GM12878 (cell line): Measurements from ENCODE around the gene AK4. TPM values are rescaled to one million over a fixed set of nuclear protein-coding genes. Genes with fewer than 3 reads are reported as not detected.

Source experiments
- ATAC-seq: fragments of 200-7000 bp; cut with Tn5 transposase; 3 replicates; pipeline ENCODE4 v1.9.1; 2020; ENCODE audit warnings: mild to moderate bottlenecking, moderate library complexity
- BruUV-seq: library from RNA; stranded (reverse); fragments of 400-500 nt; replicated peaks from 2 replicates; lab custom pipeline; 2021; lab: Mats Ljungman, UMichigan
- CTCF ChIA-PET: fragments of 300-600 bp; sonication (Branson Sonifier 250); formaldehyde crosslinking; extraction: SDS; loops from one replicate; lab custom pipeline; 2021; ENCODE audit warnings: inconsistent platforms; lab: Yijun Ruan, JAX
- POLR2A ChIA-PET: fragments of 350-600 bp; formaldehyde crosslinking; extraction: SDS; loops from one replicate; lab custom pipeline; 2021; ENCODE audit warnings: inconsistent platforms; lab: Charles Lee
- RAD21 ChIA-PET: fragments of 300-600 bp; sonication (Branson Sonifier 250); formaldehyde crosslinking; loops from one replicate; lab custom pipeline; 2023; ENCODE audit warnings: antibody characterized with exemption; ENCODE audit not compliant: unreplicated experiment; lab: Charles Lee
- SMC1A ChIA-PET: fragments of 300-600 bp; sonication (Branson Sonifier 250); formaldehyde crosslinking; loops from one replicate; lab custom pipeline; 2023; ENCODE audit not compliant: unreplicated experiment, uncharacterized antibody; lab: Charles Lee
- DNase-seq: peaks from one replicate; pipeline ENCODE4 v3.0.0-alpha.2; 2011; ENCODE audit warnings: low read depth, low spot score
- FAIRE-seq: peaks from 3 replicates; lab custom pipeline; 2011; peaks lifted over from hg19 to GRCh38; lab: Jason Lieb, UNC
- H2AFZ ChIP-seq: 2 replicates; pipeline ENCODE4 v1.6.0; 2011; ENCODE audit warnings: low read depth, low read length, control low read depth; ENCODE audit not compliant: control insufficient read depth
- H3K27ac ChIP-seq: 2 replicates; pipeline ENCODE4 v1.5.1; 2011; ENCODE audit warnings: control low read depth; ENCODE audit not compliant: control insufficient read depth, insufficient read depth
- H3K27me3 ChIP-seq, 2 experiments: replicated peaks in 1 of 2; 2 replicates each; pipeline versions ENCODE4 v1.6.0 to v1.6.1; 2011; ENCODE audit warnings: low read length in 1 of 2; ENCODE audit not compliant: control insufficient read depth in 2 of 2, insufficient read depth in 2 of 2
- H3K36me3 ChIP-seq, 2 experiments: 2 replicates each; pipeline ENCODE4 v1.5.1; 2011; ENCODE audit warnings: low read length in 1 of 2; ENCODE audit not compliant: control insufficient read depth in 2 of 2, insufficient read depth in 2 of 2
- H3K4me1 ChIP-seq: 2 replicates; pipeline ENCODE4 v1.6.1; 2011; ENCODE audit warnings: mild to moderate bottlenecking, low read length, moderate library complexity, mixed read lengths; ENCODE audit not compliant: control insufficient read depth, insufficient read depth
- H3K4me2 ChIP-seq: 2 replicates; pipeline ENCODE4 v1.6.0; 2011; ENCODE audit warnings: control low read depth; ENCODE audit not compliant: control insufficient read depth, insufficient read depth
- H3K4me3 ChIP-seq: fragments of 200-600 bp; sonication (generic); 2 replicates; pipeline ENCODE4 v1.5.1; 2016
- H3K79me2 ChIP-seq: 2 replicates; pipeline ENCODE4 v1.6.0; 2011; ENCODE audit warnings: low read length; ENCODE audit not compliant: control insufficient read depth, insufficient read depth
- H3K9ac ChIP-seq: 2 replicates; pipeline ENCODE4 v1.8.0; 2011; ENCODE audit warnings: low read length, control low read depth, mixed read lengths; ENCODE audit not compliant: control insufficient read depth, insufficient read depth
- H3K9me3 ChIP-seq: replicated peaks from 3 replicates; pipeline ENCODE4 v1.5.1; 2011; ENCODE audit warnings: mild to moderate bottlenecking, low read length; ENCODE audit not compliant: control insufficient read depth, insufficient read depth
- H4K20me1 ChIP-seq: 2 replicates; pipeline ENCODE4 v1.6.0; 2011; ENCODE audit not compliant: control insufficient read depth, insufficient read depth
- CHD2 ChIP-seq: IDR thresholded peaks from 2 replicates; pipeline ENCODE4 v1.6.1; 2011; ENCODE audit warnings: low read depth, low read length, improper control_type of control experiment, borderline replicate concordance
- ETV6 ChIP-seq, 2 experiments: fragments of 450-650 bp in 1 of 2; IDR thresholded peaks in 1 of 2; conservative IDR thresholded peaks in 1 of 2; 2 replicates each; pipeline ENCODE4 v1.6.1; 2014; ENCODE audit warnings: antibody characterized with exemption in 1 of 2, borderline replicate concordance in 1 of 2, low read depth in 1 of 2, mild to moderate bottlenecking in 1 of 2, moderate library complexity in 1 of 2
- EZH2 ChIP-seq: IDR thresholded peaks from 2 replicates; pipeline ENCODE4 v1.6.1; 2012; ENCODE audit warnings: low read depth, mild to moderate bottlenecking, control low read depth, inconsistent platforms, low read length, borderline replicate concordance; ENCODE audit not compliant: control insufficient read depth
- FOS ChIP-seq: IDR thresholded peaks from 3 replicates; pipeline ENCODE4 v1.6.1; 2011; ENCODE audit warnings: borderline replicate concordance; ENCODE audit not compliant: insufficient read length; ENCODE audit errors: extremely low read depth
- JUND ChIP-seq: IDR thresholded peaks from 2 replicates; pipeline ENCODE4 v1.6.1; 2012; ENCODE audit warnings: low read depth, mild to moderate bottlenecking, low read length, improper control_type of control experiment, moderate library complexity
- MEF2A ChIP-seq: IDR thresholded peaks from 2 replicates; pipeline ENCODE4 v1.6.1; 2011; ENCODE audit warnings: low read depth, mild to moderate bottlenecking, low read length, moderate library complexity; ENCODE audit not compliant: insufficient read depth
- NBN ChIP-seq: fragments of 450-650 bp; IDR thresholded peaks from 2 replicates; pipeline ENCODE4 v1.6.1; 2016
- NFYB ChIP-seq: IDR thresholded peaks from 2 replicates; pipeline ENCODE4 v1.6.1; 2011; ENCODE audit warnings: low read depth, mild to moderate bottlenecking, low read length, improper control_type of control experiment, moderate library complexity; ENCODE audit not compliant: insufficient read depth
- PML ChIP-seq: IDR thresholded peaks from 2 replicates; pipeline ENCODE4 v1.6.1; 2012; ENCODE audit warnings: low read length, inconsistent platforms
- SIN3A ChIP-seq: IDR thresholded peaks from 2 replicates; pipeline ENCODE4 v1.6.1; 2012; ENCODE audit warnings: low read depth, low read length, improper control_type of control experiment
- SREBF1 ChIP-seq: IDR thresholded peaks from 2 replicates; pipeline ENCODE4 v1.6.1; 2012; ENCODE audit warnings: mild to moderate bottlenecking, low read length
- SUPT20H ChIP-seq: IDR thresholded peaks from 2 replicates; pipeline ENCODE4 v1.6.1; 2011; ENCODE audit warnings: low read depth, mild to moderate bottlenecking, low read length, moderate library complexity, borderline replicate concordance; ENCODE audit not compliant: control insufficient read depth
- WRNIP1 ChIP-seq: IDR thresholded peaks from 2 replicates; pipeline ENCODE4 v1.6.1; 2011; ENCODE audit warnings: low read depth, low read length, improper control_type of control experiment, borderline replicate concordance
- ZNF622 ChIP-seq: fragments of 450-650 bp; IDR thresholded peaks from 2 replicates; pipeline ENCODE4 v1.6.1; 2017; ENCODE audit warnings: mild to moderate bottlenecking, inconsistent platforms
- whole genome bisulfite sequencing: methylation state at CpG from one replicate; pipeline ENCODE4 v1.1.6; 2016; ENCODE audit warnings: low lambda C conversion rate; ENCODE audit not compliant: insufficient replicate concordance, insufficient coverage; ENCODE audit errors: missing lambda C conversion rate; 5-methylcytosine and 5-hydroxymethylcytosine counted together
- in situ Hi-C: fragments of 300-500 bp; cut with MboI; formaldehyde crosslinking; loops from 9 replicates; pipeline ENCODE4 v1.14.3; 2018; ENCODE audit warnings: mixed read lengths
- intact Hi-C: fragments of 100-400 bp; cut with micrococcal nuclease; formaldehyde crosslinking; loops from one replicate; pipeline ENCODE4 v1.14.2; 2022; ENCODE audit not compliant: unreplicated experiment
- polyA plus RNA-seq, 11 experiments: library from polyadenylated mRNA; depleted of rRNA in 4 of 11; unstranded in 6 of 11; stranded (reverse) in 5 of 11; fragments of >200 nt; fragmentation: Nextera tagmentation in 4 of 11; fragmentation: Illumina TruSeq in 1 of 11; extraction: Ambion mirVana in 4 of 11; extraction: Trizol in 1 of 11; gene quantifications; 1 replicate in 1 of 11; 2 replicates in 10 of 11; pipeline versions ENCODE4 v1.2.1 to v1.2.3, GENCODE V29; 2011 to 2016; ENCODE audit warnings: inconsistent platforms in 2 of 11, missing spikeins in 2 of 11, low read depth in 1 of 11
- total RNA-seq, 4 experiments: library from RNA; depleted of rRNA in 3 of 4; stranded (reverse); fragments of >200 nt in 3 of 4; fragmentation: Illumina TruSeq in 1 of 4; extraction: Trizol in 1 of 4; gene quantifications; 2 replicates each; pipeline versions ENCODE4 v1.2.1 to v1.2.3, GENCODE V29; 2013 to 2021
- TF ChIP-seq, protein P1 (sequence below): fragments of 450-650 bp; IDR thresholded peaks from 2 replicates; pipeline ENCODE4 v1.6.1; 2014; ENCODE audit warnings: mild to moderate bottlenecking
- TF ChIP-seq, protein P2 (sequence below): IDR thresholded peaks from 2 replicates; pipeline ENCODE4 v1.6.1; 2012; ENCODE audit warnings: low read depth, low read length, improper control_type of control experiment
- TF ChIP-seq, protein P3 (sequence below): IDR thresholded peaks from 2 replicates; pipeline ENCODE4 v1.6.1; 2012; ENCODE audit warnings: low read depth, low read length, improper control_type of control experiment

Gene AK4
- total and polyA plus RNA-seq, 10 of the 15 experiments (the other 5 are each of a cell fraction or from before 2014, with no cell fraction given): 23.9 to 161 (median 49.0) TPM

DNA sequence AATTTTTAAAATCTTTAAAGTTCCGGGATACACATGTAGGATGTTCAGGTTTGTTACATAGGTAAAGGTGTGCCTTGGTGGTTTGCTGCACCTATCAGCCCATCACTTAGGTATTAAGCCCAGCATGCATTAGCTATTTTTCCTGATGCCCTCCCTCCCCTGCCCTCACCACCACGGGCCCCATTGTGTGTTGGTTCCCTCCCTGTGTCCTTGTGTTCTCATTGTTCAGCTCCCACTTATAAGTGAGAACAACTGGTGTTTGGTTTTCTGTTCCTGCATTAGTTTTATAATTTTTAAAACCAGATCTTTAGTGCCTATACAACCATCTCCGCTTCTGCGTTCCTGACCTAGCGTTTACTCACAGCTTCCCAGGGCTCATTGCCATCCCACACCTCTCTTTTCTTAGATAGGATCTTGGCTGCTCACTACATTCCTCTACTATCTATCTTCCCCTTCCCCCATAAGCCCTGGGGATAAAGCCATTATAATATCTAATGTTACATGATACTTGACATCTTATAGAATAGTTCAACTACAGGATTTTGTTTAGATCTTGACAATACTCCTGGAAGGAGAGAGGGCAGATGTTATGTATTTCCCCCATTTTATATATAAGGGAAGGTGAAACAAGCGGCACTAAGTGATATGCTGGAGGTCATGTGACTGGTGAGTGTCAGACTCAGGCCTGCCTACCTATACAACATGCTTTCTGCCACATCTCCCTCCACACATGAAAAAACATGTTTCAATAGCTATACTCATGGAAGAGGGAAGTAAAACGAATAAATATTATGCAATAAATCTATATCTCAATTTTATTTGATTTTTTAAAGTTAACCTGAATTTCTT lies 109.1 kb downstream of the AK4 start:
- no peak overlapping the region for H2AFZ ChIP-seq
- intact Hi-C loops: no loop called here
- no peak for FAIRE-seq
- TF ChIP-seq NFYB (no peak), SUPT20H (no peak), SREBF1 (no peak), MEF2A (no peak), JUND (no peak), SIN3A (no peak), FOS (no peak), NBN (no peak), EZH2 (no peak), WRNIP1 (no peak), ZNF622 (no peak), ETV6 (conservative IDR thresholded peaks at IDR 0.05 in 1 of 2, IDR thresholded peaks at IDR 0.05 in 1 of 2; ENCODE audit: borderline replicate concordance in 1 of 2, low read depth in 1 of 2) (no peak), CHD2 (no peak), PML (no peak)
- TF ChIP-seq, protein P1, sequence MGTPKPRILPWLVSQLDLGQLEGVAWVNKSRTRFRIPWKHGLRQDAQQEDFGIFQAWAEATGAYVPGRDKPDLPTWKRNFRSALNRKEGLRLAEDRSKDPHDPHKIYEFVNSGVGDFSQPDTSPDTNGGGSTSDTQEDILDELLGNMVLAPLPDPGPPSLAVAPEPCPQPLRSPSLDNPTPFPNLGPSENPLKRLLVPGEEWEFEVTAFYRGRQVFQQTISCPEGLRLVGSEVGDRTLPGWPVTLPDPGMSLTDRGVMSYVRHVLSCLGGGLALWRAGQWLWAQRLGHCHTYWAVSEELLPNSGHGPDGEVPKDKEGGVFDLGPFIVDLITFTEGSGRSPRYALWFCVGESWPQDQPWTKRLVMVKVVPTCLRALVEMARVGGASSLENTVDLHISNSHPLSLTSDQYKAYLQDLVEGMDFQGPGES: no peak
- TF ChIP-seq, protein P2, sequence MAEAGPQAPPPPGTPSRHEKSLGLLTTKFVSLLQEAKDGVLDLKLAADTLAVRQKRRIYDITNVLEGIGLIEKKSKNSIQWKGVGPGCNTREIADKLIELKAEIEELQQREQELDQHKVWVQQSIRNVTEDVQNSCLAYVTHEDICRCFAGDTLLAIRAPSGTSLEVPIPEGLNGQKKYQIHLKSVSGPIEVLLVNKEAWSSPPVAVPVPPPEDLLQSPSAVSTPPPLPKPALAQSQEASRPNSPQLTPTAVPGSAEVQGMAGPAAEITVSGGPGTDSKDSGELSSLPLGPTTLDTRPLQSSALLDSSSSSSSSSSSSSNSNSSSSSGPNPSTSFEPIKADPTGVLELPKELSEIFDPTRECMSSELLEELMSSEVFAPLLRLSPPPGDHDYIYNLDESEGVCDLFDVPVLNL: no peak
- TF ChIP-seq, protein P3, sequence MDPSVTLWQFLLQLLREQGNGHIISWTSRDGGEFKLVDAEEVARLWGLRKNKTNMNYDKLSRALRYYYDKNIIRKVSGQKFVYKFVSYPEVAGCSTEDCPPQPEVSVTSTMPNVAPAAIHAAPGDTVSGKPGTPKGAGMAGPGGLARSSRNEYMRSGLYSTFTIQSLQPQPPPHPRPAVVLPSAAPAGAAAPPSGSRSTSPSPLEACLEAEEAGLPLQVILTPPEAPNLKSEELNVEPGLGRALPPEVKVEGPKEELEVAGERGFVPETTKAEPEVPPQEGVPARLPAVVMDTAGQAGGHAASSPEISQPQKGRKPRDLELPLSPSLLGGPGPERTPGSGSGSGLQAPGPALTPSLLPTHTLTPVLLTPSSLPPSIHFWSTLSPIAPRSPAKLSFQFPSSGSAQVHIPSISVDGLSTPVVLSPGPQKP: no peak

More for the DNA sequence above, 109.1 kb downstream of the AK4 start:
- no peak for DNase-seq
- ChIA-PET RAD21 (no interaction called here), CTCF (no interaction called here), SMC1A (interaction anchor here (0.5 to 1.2 kb wide), 3 partner anchors 202 to 1314 kb away, joined by 3 to 5 read pairs (median 4); no protein-coding TSS in a partner anchor), POLR2A (no interaction called here)
- no peak overlapping the region for H3K9ac ChIP-seq
- BruUV-seq: no TSS peak
- peaks cover 5 to 6% of the 10 kb centered on the region in 2 experiments; a peak in 3 of 4 replicates for H3K27me3 ChIP-seq
- no peaks in the 10 kb centered on the region for H4K20me1 ChIP-seq
- H3K4me1 ChIP-seq: no peaks in the 10 kb centered on the region; the same call in none of the 2 replicates
- no peak overlapping the region for H3K4me2 ChIP-seq
- in situ Hi-C loops: no loop called here
- H3K36me3 ChIP-seq: no peaks in the 10 kb centered on the region
- H3K4me3 ChIP-seq: no peak overlapping the region
- no peak for ATAC-seq
- H3K27ac ChIP-seq: no peak overlapping the region
- 77% methylated on average over 6 of the region's 7 CpGs for WGBS
- no peaks in the 10 kb centered on the region for H3K9me3 ChIP-seq
- H3K79me2 ChIP-seq: no peaks in the 10 kb centered on the region
